Measurements from ENCODE around the gene MAML3.

GRCh38 chr4:140097572-140097971 is 56.4 kb downstream of the MAML3 start:
- TF ChIP-seq POLR2AphosphoS5 (IDR thresholded peaks at IDR 0.05) (no peak), CTCF (IDR thresholded peaks at IDR 0.05) (no peak), POLR2A (IDR thresholded peaks at IDR 0.05) (no peak), EP300 (IDR thresholded peaks at IDR 0.05; ENCODE audit: low read depth) (no peak)

Measured in transverse colon (tissue), 4 donors.